Stimulated activated CD4-positive, alpha-beta T cell treated with anti-CD3 and anti-CD28 coated beads, Interleukin-4, amount 100 ng/mL, for 4 hours (primary cell): ENCODE data around the gene WDR20.
"Not testable (repeated sequence)": the region's sequence is repeated elsewhere in the genome, so short reads cannot be mapped to it uniquely, and the experiment has no call there.

ENCODE experiments used
- DNase-seq, 2 experiments: peaks; one replicate each; pipeline ENCODE4 v3.0.0-alpha.2; 2020

The WDR20 gene

GRCh38 chr14:102139286-102140026 lies at the start of gene WDR20:
TSS of gene WDR20 (plus strand) at chr14:102139897. CDS start at chr14:102139924, 27 bp downstream.
- DNase-seq, result peak; percentile 99

DNA sequence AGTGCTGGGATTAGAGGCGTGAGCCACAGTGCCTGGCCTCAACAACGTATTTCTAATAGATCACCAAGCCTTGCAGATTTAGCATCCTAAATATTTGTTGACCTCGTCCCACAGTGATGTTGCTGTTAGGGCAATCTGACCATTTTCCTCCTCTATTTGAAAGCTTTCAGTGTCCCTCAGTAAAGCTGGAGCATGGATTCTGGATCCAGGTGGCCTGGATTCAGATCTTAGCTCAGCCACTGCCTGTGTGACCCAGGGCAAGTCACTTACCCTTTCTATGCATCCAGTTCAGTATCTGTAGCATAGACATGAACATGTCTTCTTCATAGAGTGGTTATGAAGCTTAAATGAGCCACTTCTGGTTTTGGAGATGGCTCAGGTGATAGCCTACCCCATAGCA lies 49.0 kb upstream of the WDR20 start:
- DNase-seq, result no peak

DNA sequence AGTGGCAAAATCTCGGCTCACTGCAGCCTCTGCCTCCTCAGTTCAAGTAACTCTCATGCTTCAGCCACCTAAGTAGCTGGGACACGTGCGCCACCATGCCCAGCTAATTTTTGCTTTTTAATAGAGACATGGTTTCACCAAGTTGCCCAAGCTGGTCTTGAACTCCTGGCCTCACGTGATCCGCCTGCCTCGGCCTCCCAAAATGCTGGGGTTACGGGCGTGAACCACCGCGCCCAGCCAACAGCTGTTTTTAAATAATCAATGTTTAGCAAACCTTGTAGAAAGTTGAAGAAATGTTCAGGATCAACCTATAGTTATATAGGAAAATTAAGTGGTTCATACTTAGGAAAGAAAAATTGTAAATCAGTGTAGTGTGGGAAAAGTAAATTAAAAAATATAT lies 46.9 kb upstream of the WDR20 start:
- no peak for DNase-seq

DNA sequence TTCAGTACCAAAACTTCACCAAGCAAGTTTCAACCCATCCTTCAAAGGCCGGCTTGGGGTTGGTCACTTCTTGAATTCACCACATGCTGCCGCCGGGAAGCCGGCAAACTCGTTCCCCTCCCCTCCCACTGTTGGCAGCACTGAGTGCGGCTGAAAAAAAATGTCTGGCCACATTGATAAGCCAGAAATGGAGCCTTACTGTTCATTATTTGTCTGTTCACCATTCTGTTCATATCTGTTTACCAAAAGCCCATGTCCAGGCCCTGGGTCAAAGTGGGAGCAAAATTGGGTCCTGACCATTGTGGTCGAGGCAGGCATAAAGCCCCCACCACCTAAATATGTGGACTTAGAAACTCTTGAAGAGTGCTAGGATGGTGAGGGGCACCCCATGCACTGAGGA lies 45.6 kb upstream of the WDR20 start:
- DNase-seq, result no peak

DNA sequence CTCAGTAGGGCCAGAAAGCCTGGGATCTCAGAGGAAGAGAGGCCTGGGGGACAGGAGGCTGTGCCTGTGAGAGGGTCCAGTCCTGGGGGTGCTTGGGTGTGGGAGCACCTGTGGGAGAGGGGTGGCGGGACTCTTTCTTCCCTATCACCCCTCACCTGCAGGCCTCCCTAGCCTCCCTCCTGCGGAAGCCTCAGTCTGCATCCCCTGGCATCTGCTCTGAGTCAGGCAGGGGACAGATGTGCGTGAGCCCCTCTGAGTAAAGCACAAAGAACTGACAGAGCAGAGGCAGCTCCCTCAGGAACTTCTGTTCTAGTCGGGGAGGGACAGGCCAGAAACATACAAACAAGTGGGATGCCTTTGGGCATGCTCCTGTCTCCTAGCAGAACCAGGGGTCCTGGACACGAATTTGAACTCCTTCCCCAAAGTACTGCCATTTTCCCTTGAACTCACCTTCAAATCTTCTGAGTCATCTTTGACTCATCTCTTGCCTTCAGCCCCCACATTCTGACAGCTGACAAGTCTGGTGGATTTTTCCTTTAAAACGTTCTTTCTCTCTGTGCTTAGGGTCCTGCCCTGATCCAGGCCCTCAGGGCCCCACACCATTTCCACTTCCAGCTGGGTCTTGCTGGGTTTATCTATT lies 44.3 kb upstream of the WDR20 start:
- DNase-seq, result no peak

GRCh38 chr14:102095871-102096568 lies 43.7 kb upstream of the WDR20 start:
- no peak for DNase-seq

DNA sequence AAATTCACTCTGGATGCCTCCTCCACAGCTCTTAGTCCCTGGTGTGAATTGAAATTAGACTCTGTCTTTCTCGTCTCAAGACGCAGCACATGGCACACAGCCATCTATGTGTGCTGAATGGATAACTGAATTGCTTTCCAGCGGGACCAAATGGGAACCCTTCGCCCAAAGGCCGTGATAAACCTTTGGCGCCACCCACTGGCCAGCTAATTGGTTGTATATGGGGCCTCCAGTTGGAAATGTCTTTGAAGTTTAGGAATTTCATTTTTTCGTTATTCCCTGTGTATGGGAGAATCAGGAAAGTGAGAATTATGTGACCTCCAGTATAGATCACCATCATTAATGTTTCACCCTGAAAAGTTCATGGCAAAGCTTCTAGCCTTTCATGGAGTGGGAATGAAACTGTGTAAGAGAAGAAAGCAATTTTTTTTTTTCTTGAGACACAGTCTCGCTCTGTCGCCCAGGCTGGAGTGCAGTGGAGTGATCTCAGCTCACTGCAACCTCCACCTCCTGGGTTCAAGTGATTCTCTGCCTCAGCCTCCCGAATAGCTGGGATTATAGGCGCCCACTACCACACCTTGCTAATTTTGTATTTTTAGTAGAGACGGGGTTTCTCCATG lies 43.0 kb upstream of the WDR20 start:
- DNase-seq, result peak; percentile 57 to 72

DNA sequence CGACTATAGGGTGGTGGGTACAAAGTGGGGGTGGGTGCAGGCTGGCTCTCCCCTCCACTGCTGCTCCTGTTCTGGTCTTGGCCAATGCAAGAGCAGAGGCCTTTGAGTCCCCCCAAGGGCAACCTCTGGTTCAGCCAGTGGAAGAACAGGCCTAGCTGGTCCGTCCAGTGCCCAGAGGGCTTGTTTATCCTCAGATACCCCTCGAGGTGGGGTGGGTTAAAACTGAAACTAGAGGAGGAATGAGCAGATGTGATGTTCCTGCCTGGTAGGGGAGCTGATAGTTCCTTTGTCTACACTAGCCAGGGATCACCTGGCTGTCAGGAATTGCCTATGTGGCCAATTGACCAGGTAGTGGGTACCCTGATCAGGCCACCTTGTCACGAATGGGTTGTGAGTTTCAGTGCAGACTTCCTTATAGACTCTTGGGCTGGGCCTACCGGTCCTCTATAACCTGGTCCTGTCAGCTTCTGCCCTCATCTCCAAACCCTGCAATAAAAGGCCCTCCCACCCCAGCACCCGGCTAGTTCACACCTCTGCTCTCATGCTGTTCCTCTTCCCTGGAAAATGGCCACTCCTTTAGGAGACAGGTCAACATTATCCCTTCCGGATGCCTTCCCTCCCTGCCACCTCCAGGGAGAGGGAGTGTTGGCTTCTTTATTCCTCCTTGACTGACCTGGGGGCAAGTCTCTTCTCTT lies 42.1 kb upstream of the WDR20 start:
- DNase-seq, result no peak

DNA sequence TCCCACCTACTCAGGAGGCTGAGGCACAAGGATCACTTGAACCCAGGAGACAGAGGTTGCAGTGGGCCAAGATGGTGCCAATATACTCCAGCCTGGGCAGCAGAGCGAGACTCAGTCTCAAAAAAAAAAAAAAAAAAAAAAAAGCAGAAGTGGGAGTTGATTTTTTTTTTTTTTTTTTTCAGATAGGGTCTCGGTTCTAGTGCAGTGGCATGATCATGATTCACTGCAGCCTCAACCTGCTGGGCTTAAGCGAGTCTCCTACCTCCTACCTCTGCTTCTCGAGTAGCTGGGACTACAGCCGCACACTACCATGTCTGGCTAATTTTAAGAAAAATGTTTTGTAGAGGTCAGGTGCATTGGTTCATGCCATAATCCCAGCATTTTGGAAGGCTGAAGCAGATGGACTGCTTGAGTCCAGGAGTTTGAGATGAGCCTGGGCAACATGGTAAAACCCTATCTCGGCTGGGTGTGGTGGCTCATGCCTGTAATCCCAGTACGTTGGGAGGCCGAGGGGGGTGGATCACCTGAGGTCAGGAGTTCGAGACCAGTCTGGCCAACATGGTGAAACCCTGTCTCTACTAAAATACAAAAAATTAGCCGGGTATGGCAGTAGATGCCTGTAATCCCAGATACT lies 36.5 kb upstream of the WDR20 start:
- DNase-seq, result no peak

DNA sequence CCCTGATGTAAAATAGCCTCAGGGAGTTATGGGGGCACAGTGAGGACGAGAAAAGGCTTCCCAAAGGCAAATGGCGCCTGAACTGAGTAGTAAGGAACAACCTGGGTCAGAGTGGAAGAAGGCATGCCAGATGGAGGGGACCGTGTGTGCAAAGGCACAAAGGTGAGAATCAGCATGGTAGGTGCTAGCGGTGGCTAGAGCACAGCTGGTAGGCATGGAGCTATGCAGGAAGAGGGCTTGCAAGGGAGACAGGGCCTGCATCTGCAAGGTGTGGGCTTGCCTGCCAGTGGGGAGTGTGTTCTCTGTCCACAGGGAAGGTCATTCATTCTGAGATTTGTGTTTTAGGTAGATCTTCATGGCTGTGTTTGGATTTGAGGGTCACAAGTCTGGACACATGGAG lies 34.3 kb upstream of the WDR20 start:
- DNase-seq, result no peak

DNA sequence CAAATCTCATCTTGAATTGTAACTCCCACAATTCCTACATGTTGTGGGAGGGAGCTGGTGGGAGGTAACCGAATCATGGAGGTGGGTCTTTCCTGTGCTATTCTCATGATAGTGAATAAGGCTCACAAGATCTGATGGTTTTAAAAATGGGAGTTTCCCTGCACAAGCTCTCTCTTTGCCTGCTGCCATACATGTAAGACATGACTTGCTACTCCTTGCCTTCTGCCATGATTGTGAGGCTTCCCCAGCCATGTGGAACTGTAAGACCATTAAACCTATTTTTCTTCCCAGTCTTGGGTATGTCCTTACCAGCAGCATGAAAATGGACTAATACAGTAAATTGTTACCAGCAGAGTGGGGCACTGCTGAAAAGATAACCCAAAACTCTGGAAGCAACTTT lies 30.4 kb upstream of the WDR20 start:
- not testable (repeated sequence) for DNase-seq

- no peak for DNase-seq
Measured at GRCh38 chr14:102111101-102111500, 28.6 kb upstream of the WDR20 start.

DNA sequence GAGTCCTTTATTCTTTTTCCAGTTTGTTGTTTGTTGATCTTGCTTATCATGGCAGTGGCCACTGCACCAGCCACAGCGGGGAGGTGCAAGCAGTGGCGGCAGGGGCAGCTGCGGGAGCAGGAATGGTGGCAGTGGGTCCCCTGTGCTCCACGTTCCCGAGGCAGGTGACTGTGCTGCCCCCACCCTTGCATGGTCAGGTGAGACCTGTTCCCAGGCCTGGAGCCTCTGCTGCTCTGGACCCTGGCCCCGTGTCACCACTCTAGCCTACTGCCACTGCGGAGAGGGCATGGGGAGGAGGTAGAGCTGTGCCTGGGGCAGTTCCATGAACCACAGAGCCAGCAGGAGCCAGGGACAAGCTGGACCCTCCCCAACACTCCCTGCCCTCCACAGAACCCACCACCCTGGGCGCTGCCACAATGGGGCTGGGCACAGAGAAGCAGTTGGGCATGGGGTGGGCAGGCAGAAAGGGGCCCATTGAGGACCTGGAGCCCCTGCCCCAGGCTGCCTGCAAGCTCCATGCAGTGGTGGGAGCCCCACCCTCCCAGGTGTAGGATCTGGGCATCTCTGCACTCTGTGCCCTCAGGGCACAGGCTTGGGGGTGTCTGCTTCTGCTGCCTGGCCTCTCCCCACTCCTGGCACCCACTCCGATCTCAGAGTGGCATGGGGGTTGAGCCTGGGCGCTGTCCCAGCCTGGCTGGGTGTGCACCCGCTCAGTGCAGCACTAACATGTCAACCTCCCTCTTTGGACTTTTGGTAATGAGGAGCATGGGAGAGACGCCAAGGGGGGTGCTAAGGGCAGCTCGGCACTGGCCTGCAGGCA lies 23.1 kb upstream of the WDR20 start:
- DNase-seq, result no peak

GRCh38 chr14:102117852-102118251 lies 21.8 kb upstream of the WDR20 start:
- DNase-seq, result no peak

GRCh38 chr14:102120888-102121287 lies 18.8 kb upstream of the WDR20 start:
- DNase-seq, result no peak

- DNase-seq, result no peak
Measured at GRCh38 chr14:102121567-102121966, 18.1 kb upstream of the WDR20 start.

DNA sequence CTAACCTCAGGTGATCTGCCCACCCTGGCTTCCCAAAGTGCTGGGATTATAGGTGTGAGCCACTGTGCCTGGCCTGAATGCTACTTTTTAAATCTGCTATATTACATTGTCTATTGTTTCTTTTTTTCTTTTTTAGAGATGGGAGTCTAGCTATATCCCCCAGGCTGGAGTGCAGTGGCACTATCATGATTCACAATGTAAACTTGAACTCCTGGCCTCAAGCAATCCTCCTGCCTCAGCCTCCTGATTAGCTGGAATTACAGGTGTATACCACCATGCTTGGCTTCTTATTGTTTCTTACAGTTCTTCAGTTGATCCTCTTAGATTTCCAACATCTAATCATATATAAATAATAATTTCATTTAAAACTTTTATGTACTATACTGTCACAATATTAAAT lies 15.3 kb upstream of the WDR20 start:
- no peak for DNase-seq

GRCh38 chr14:102125546-102125945 lies 14.2 kb upstream of the WDR20 start:
- DNase-seq, result no peak

GRCh38 chr14:102126807-102127455 lies 12.8 kb upstream of the WDR20 start:
- no peak for DNase-seq

DNA sequence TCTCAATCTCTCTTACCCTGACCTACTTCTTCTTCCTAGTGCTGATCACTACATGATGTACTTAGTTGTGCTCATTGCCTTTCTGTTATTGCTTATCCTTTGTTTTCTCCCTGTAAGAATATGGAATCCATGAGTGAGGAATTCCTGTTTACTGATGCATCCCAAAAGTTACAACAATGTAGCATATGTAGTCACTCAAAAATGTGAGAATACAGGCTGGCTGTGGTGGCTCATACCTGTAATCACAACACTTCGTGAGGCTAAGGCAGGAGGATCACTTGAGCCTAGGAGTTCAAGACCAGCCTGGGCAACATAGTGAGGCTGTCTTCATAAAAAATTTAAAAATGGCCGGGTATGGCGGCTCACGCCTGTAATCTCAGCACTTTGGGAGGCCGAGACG lies 8.0 kb upstream of the WDR20 start:
- no peak for DNase-seq

DNA sequence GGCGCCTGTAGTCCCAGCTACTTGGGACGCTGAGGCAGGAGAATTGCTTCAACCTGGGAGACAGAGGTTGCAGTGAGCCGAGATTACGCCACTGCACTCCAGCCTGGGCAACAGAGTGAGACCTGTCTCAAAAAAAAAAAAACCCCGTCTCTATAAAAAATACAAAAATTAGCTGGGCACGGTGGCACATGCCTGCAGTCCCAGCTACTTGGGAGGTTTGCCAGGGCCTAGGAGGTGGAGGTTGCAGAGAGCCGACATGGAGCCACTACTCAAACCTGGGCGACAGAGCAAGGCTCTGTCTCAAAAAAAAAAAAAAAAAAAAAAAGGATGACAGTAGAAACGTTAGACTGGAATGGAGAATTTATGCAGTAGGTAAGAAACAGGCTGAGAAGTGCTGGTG lies 5.7 kb upstream of the WDR20 start:
- not testable (repeated sequence) for DNase-seq
